Sigmoid colon (tissue), 7 donors: ENCODE data around the gene DDX17. TPM values are rescaled to one million over a fixed set of nuclear protein-coding genes. Genes with fewer than 3 reads are reported as not detected.

Source experiments
- DNase-seq: peaks from one replicate; pipeline ENCODE4 v3.0.0-alpha.2; 2019
- H3K27ac ChIP-seq, 4 donors: fragments of 200-600 bp; sonication (generic); one replicate each; pipeline ENCODE4 v1.5.1; 2016 to 2019; ENCODE audit warnings: mild to moderate bottlenecking in 1 of 4
- H3K27me3 ChIP-seq, 3 donors: fragments of 200-600 bp; sonication (generic); one replicate each; pipeline ENCODE4 v1.5.1; 2019; ENCODE audit warnings: mild to moderate bottlenecking in 1 of 3
- H3K36me3 ChIP-seq, 4 donors: fragments of 200-600 bp; sonication (generic); one replicate each; pipeline ENCODE4 v1.5.1; 2016 to 2019
- H3K4me1 ChIP-seq, 4 donors: fragments of 200-600 bp; sonication (generic); one replicate each; pipeline ENCODE4 v1.5.1; 2017 to 2019
- H3K4me3 ChIP-seq, 4 donors: fragments of 200-600 bp; sonication (generic); one replicate each; pipeline ENCODE4 v1.5.1; 2017 to 2019; ENCODE audit warnings: mild to moderate bottlenecking in 2 of 4, moderate library complexity in 1 of 4
- H3K9me3 ChIP-seq, 4 donors: fragments of 200-600 bp in 3 of 4; sonication (generic) in 3 of 4; one replicate each; pipeline versions ENCODE4 v1.5.1 to v1.6.1; 2013 to 2019
- CTCF ChIP-seq, 4 experiments: fragments of 450-650 bp in 3 of 4; fragments of 200-600 bp in 1 of 4; IDR thresholded peaks; one replicate each; pipeline ENCODE4 v1.5.1; 2016 to 2019; ENCODE audit warnings: antibody characterized with exemption in 4 of 4, mild to moderate bottlenecking in 3 of 4, moderate library complexity in 2 of 4
- EP300 ChIP-seq, 4 donors: sonication (generic); formaldehyde crosslinking; IDR thresholded peaks; one replicate each; pipeline ENCODE4 v1.6.1; 2017; ENCODE audit warnings: antibody characterized with exemption in 4 of 4
- POLR2A ChIP-seq, 2 donors: fragments of 450-650 bp; IDR thresholded peaks; one replicate each; pipeline ENCODE4 v1.6.1; 2016; ENCODE audit warnings: antibody characterized with exemption in 2 of 2, mild to moderate bottlenecking in 2 of 2, moderate library complexity in 2 of 2
- POLR2AphosphoS5 ChIP-seq, 4 donors: sonication (generic); formaldehyde crosslinking; IDR thresholded peaks; one replicate each; pipeline ENCODE4 v1.6.1; 2017; ENCODE audit warnings: antibody characterized with exemption in 4 of 4
- WGBS, 2 donors: extraction: QIAGEN DNeasy Blood & Tissue Kit; methylation state at CpG; one replicate each; pipeline ENCODE4 v1.1.7; 2013; 5-methylcytosine and 5-hydroxymethylcytosine counted together
- intact Hi-C: fragments of 100-400 bp; cut with DNase I; formaldehyde crosslinking; loops from one replicate; pipeline ENCODE4 v1.15.1; 2023
- polyA plus RNA-seq, 3 donors: library from polyadenylated mRNA; stranded (reverse); fragments of 200-250 nt; gene quantifications; one replicate each; pipeline ENCODE4 v1.2.3, GENCODE V29; 2013
- total RNA-seq, 4 donors: library from RNA; depleted of rRNA; stranded (reverse); fragments of >200 nt; gene quantifications; one replicate each; pipeline ENCODE4 v1.1.0, GENCODE V29; 2016
- donor health status: healthy with polysubstance abuse.
- donor health status: Bipolar disorder and iron deficiency.
- donor health status: healthy.

Gene DDX17
- total and polyA plus RNA-seq, 7 donors: 54.7 to 630 (median 504) TPM

- Histone ChIP-seq H3K36me3 (no peaks in the 10 kb centered on the region), H3K4me3 (no peak overlapping the region), H3K9me3 (no peaks in the 10 kb centered on the region), H3K4me1 (no peaks in the 10 kb centered on the region), H3K27ac (no peak overlapping the region), H3K27me3 (peaks cover 0 to 4% (median 0%) of the 10 kb centered on the region in 3 donors)
- WGBS, 2 donors: 95 to 97% methylated on average over 2 of the region's 2 CpGs
- intact Hi-C loops: no loop called here
- TF ChIP-seq EP300 (IDR thresholded peaks at IDR 0.05): no peak
- TF ChIP-seq CTCF (IDR thresholded peaks at IDR 0.05): no peak
- no peak for TF ChIP-seq POLR2A (IDR thresholded peaks at IDR 0.05)
- no peak for TF ChIP-seq POLR2AphosphoS5 (IDR thresholded peaks at IDR 0.05)
- DNase-seq: no peak
Measured at GRCh38 chr22:38519453-38520250, 13.5 kb upstream of the DDX17 start.

- H3K9me3 ChIP-seq: no peaks in the 10 kb centered on the region
- 40 to 83% methylated on average over 4 of the region's 4 CpGs for WGBS, 2 donors
- H3K4me3 ChIP-seq: no peak overlapping the region
- H3K27me3 ChIP-seq: peaks cover 0 to 4% (median 0%) of the 10 kb centered on the region in 3 donors
- H3K27ac ChIP-seq: no peak overlapping the region
- no peak for TF ChIP-seq POLR2AphosphoS5 (IDR thresholded peaks at IDR 0.05)
- TF ChIP-seq EP300 (IDR thresholded peaks at IDR 0.05): no peak
- TF ChIP-seq CTCF (IDR thresholded peaks at IDR 0.05): no peak
- no peak for TF ChIP-seq POLR2A (IDR thresholded peaks at IDR 0.05)
- H3K36me3 ChIP-seq: no peaks in the 10 kb centered on the region
- intact Hi-C loops: no loop called here
- no peaks in the 10 kb centered on the region for H3K4me1 ChIP-seq
- no peak for DNase-seq
Measured at GRCh38 chr22:38518620-38519019, 12.5 kb upstream of the DDX17 start.

GRCh38 chr22:38513063-38513462 is 7.0 kb upstream of the DDX17 start:
- H3K4me3 ChIP-seq: no peak overlapping the region
- intact Hi-C loops: no loop called here

GRCh38 chr22:38510416-38510970 is 4.4 kb upstream of the DDX17 start:
- no peak for DNase-seq
- Histone ChIP-seq H3K27ac (no peak overlapping the region), H3K27me3 (no peaks in the 10 kb centered on the region), H3K4me1 (peaks cover 0 to 9% (median 8%) of the 10 kb centered on the region in 4 donors), H3K4me3 (no peak overlapping the region), H3K9me3 (no peaks in the 10 kb centered on the region), H3K36me3 (no peaks in the 10 kb centered on the region)
- 78 to 93% methylated on average over 5 of the region's 5 CpGs for WGBS, 2 donors
- intact Hi-C loops: no loop called here
- no peak for TF ChIP-seq POLR2A (IDR thresholded peaks at IDR 0.05)
- TF ChIP-seq POLR2AphosphoS5 (IDR thresholded peaks at IDR 0.05): no peak
- TF ChIP-seq CTCF (IDR thresholded peaks at IDR 0.05): no peak
- no peak for TF ChIP-seq EP300 (IDR thresholded peaks at IDR 0.05)

More at GRCh38 chr22:38513063-38513462, 7.0 kb upstream of the DDX17 start:
- H3K36me3 ChIP-seq: no peaks in the 10 kb centered on the region
- no peak for TF ChIP-seq EP300 (IDR thresholded peaks at IDR 0.05)
- TF ChIP-seq POLR2AphosphoS5 (IDR thresholded peaks at IDR 0.05): no peak
- TF ChIP-seq CTCF (IDR thresholded peaks at IDR 0.05): no peak
- no peak for TF ChIP-seq POLR2A (IDR thresholded peaks at IDR 0.05)
- WGBS, 2 donors: 52 to 62% methylated on average over 1 of the region's 1 CpG
- no peaks in the 10 kb centered on the region for H3K9me3 ChIP-seq
- no peak for DNase-seq
- no peak overlapping the region for H3K27ac ChIP-seq
- H3K27me3 ChIP-seq: no peaks in the 10 kb centered on the region
- H3K4me1 ChIP-seq: no peaks in the 10 kb centered on the region
